DOHH2 (cell line): ENCODE measurements around the gene OR10A4.
A peak's percentile ranks its signal among the peaks of the same experiment; 100 is the strongest.

Source experiments
- H3F3A ChIP-seq: fragments of 200-600 bp; sonication (generic), shearing (Covaris generic); 2 replicates; pipeline ENCODE4 v1.6.0; 2016; ENCODE audit warnings: antibody characterized with exemption, mild to moderate bottlenecking; ENCODE audit not compliant: control insufficient read depth, insufficient read depth
- H3K27ac ChIP-seq: fragments of 200-600 bp; sonication (generic); 2 replicates; pipeline ENCODE4 v1.5.1; 2014; ENCODE audit warnings: low read depth, mild to moderate bottlenecking, low read length, moderate library complexity
- H3K27me3 ChIP-seq: fragments of 200-600 bp; sonication (generic); 2 replicates; pipeline ENCODE4 v1.6.1; 2014; ENCODE audit warnings: mild to moderate bottlenecking, low read length, mixed read lengths; ENCODE audit not compliant: control insufficient read depth
- H3K36me3 ChIP-seq: fragments of 200-600 bp; sonication (generic); 2 replicates; pipeline ENCODE4 v1.6.1; 2014; ENCODE audit warnings: mild to moderate bottlenecking, low read length, moderate library complexity, mixed read lengths; ENCODE audit not compliant: control insufficient read depth
- H3K4me1 ChIP-seq: fragments of 200-600 bp; sonication (generic); 2 replicates; pipeline ENCODE4 v1.6.1; 2014; ENCODE audit warnings: mild to moderate bottlenecking, low read length, mixed read lengths; ENCODE audit not compliant: control insufficient read depth
- H3K4me2 ChIP-seq: fragments of 200-600 bp; sonication (generic); 2 replicates; pipeline ENCODE4 v1.6.0; 2014; ENCODE audit warnings: mild to moderate bottlenecking, low read length, moderate library complexity
- H3K4me3 ChIP-seq: fragments of 200-600 bp; sonication (generic); 2 replicates; pipeline ENCODE4 v1.5.1; 2014; ENCODE audit warnings: mild to moderate bottlenecking, low read length, mixed read lengths
- H3K79me2 ChIP-seq: fragments of 200-600 bp; sonication (generic); 2 replicates; pipeline ENCODE4 v1.6.1; 2014; ENCODE audit warnings: mild to moderate bottlenecking, low read length, mixed read lengths; ENCODE audit not compliant: control insufficient read depth
- H3K9me2 ChIP-seq: fragments of 200-600 bp; sonication (generic); replicated peaks from 2 replicates; pipeline ENCODE4 v1.6.1; 2014; ENCODE audit warnings: mild to moderate bottlenecking, low read length, mixed read lengths; ENCODE audit not compliant: control insufficient read depth
- H3K9me3 ChIP-seq: fragments of 200-600 bp; sonication (generic); 2 replicates; pipeline ENCODE4 v1.6.1; 2014; ENCODE audit warnings: antibody characterized with exemption, low read length, mixed read lengths; ENCODE audit not compliant: control insufficient read depth, insufficient read depth
- H4K20me1 ChIP-seq: fragments of 200-600 bp; sonication (generic); 2 replicates; pipeline ENCODE4 v1.6.0; 2014; ENCODE audit warnings: low read depth, mild to moderate bottlenecking, antibody characterized with exemption, low read length, moderate library complexity; ENCODE audit not compliant: control insufficient read depth, insufficient read depth
- EZH2phosphoT487 ChIP-seq: fragments of 200-600 bp; sonication (generic); IDR thresholded peaks from 2 replicates; pipeline ENCODE4 v1.6.1; 2017; ENCODE audit warnings: borderline replicate concordance, mild to moderate bottlenecking, antibody characterized with exemption, low read length, moderate library complexity, mixed read lengths
- TF ChIP-seq, protein P1 (sequence below): fragments of 200-600 bp; sonication (generic); IDR thresholded peaks from one replicate; pipeline ENCODE4 v1.5.1; 2014; ENCODE audit warnings: antibody characterized with exemption, mild to moderate bottlenecking, low read depth, low read length; ENCODE audit not compliant: poor library complexity, severe bottlenecking

The OR10A4 gene

DNA sequence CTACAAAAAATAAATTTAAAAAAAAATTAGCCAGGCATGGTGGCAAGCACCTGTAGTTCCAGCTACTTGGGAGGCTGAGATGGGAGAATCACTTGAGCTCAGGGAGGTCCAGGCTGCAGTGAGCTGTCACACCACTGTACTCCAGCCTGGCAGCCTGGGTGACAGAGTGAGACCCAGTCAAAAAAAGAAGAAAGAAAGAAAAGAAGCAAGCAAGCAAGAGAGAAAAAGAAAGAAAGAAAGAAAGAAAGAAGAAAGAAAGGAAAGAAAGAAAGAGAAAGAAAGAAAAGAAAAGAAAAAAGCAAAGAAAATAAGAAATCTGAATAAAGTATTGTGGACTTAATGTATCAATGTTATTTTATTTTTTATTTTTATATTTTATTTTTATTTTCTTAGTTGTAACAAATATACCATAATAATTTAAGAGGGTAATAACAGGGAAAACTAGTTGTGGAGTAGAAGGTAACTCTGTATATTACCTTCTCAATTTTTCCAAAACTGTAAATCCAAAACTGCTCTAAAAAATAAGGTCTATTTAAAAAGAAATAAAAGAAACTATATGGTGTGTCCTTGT is 48.7 kb downstream of the OR10A4 start:
- Histone ChIP-seq H3K36me3 (peaks cover 32% of the 10 kb centered on the region), H3K79me2 (peaks cover 35% of the 10 kb centered on the region), H3K27me3 (no peaks in the 10 kb centered on the region), H3K4me3 (no peak overlapping the region), H4K20me1 (no peaks in the 10 kb centered on the region), H3K9me2 (no peaks in the 10 kb centered on the region), H3K4me2 (no peak overlapping the region; the same call in 1 of the 2 replicates), H3K9me3 (no peaks in the 10 kb centered on the region), H3F3A (peaks cover 7% of the 10 kb centered on the region), H3K27ac (no peak overlapping the region), H3K4me1 (peaks cover 34% of the 10 kb centered on the region)
- TF ChIP-seq, protein P1, sequence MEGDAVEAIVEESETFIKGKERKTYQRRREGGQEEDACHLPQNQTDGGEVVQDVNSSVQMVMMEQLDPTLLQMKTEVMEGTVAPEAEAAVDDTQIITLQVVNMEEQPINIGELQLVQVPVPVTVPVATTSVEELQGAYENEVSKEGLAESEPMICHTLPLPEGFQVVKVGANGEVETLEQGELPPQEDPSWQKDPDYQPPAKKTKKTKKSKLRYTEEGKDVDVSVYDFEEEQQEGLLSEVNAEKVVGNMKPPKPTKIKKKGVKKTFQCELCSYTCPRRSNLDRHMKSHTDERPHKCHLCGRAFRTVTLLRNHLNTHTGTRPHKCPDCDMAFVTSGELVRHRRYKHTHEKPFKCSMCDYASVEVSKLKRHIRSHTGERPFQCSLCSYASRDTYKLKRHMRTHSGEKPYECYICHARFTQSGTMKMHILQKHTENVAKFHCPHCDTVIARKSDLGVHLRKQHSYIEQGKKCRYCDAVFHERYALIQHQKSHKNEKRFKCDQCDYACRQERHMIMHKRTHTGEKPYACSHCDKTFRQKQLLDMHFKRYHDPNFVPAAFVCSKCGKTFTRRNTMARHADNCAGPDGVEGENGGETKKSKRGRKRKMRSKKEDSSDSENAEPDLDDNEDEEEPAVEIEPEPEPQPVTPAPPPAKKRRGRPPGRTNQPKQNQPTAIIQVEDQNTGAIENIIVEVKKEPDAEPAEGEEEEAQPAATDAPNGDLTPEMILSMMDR = no peak
- no peak for TF ChIP-seq EZH2phosphoT487

DNA sequence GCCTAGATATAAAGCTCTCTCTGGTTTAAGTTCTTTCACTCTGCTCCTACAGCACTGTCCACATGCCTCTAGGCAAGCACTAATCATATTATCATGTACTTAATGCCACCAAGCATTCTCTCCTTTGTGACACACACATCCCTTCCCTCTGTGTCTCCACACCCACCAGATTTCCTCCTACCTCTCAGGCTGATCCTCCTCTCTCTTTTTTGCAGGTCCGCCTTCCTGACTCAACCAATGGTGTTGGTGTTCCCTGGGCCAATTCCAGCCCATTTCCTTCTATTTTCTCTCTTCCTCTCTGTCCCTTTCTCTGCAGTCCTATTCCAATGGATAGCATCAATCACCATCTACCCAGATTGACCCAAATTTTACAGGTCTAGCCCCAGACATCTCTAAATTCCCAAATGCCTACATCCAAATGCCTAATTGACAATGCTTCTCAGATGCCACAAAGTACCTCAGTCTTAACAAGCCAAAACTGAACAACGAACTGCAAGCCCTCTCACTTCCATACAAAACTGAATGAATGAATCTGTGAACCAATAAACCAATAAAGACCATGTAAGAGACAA is 49.3 kb downstream of the OR10A4 start:
- Histone ChIP-seq H3K4me3 (peak overlapping the region; percentile 94), H3K9me2 (no peaks in the 10 kb centered on the region), H4K20me1 (no peaks in the 10 kb centered on the region)

GRCh38 chr11:6926208-6927029 is 50.0 kb downstream of the OR10A4 start, which contains the start of gene ZNF215:
Gene ZNF215, plus strand, starts transcription at chr11:6926426. Its CDS starts 5,847 bp downstream, at chr11:6932273.
- Histone ChIP-seq H3K4me1 (peaks cover 34% of the 10 kb centered on the region), H3K27me3 (no peaks in the 10 kb centered on the region), H3K9me2 (no peaks in the 10 kb centered on the region), H3K27ac (peak within 1 kb of the TSS; percentile 78), H3K79me2 (peaks cover 46% of the 10 kb centered on the region), H4K20me1 (no peaks in the 10 kb centered on the region), H3K9me3 (no peaks in the 10 kb centered on the region), H3K4me2 (peak within 1 kb of the TSS; percentile 64), H3K4me3 (peak within 1 kb of the TSS; percentile 94), H3F3A (peaks cover 7% of the 10 kb centered on the region), H3K36me3 (peaks cover 44% of the 10 kb centered on the region)
- TF ChIP-seq, protein P1 = no peak
- no peak for TF ChIP-seq EZH2phosphoT487

More for the DNA sequence above, 49.3 kb downstream of the OR10A4 start:
- H3K4me1 ChIP-seq = peaks cover 34% of the 10 kb centered on the region
- H3F3A ChIP-seq = peaks cover 7% of the 10 kb centered on the region
- TF ChIP-seq EZH2phosphoT487 = no peak
- TF ChIP-seq, protein P1 = no peak
- peaks cover 37% of the 10 kb centered on the region for H3K36me3 ChIP-seq
- peak overlapping the region; percentile 27 for H3K27ac ChIP-seq
- peak overlapping the region; percentile 64 for H3K4me2 ChIP-seq
- H3K9me3 ChIP-seq = no peaks in the 10 kb centered on the region
- peaks cover 40% of the 10 kb centered on the region for H3K79me2 ChIP-seq
- no peaks in the 10 kb centered on the region for H3K27me3 ChIP-seq
